NOMO-1 treated with DMSO at 0.1 percent for 48 hours (cell line): ENCODE data around the gene TWIST2.
A peak's percentile ranks its signal among the peaks of the same experiment; 100 is the strongest.

Experiments used
- DNase-seq: peaks from one replicate; lab custom pipeline; 2025; ENCODE audit not compliant: unreplicated experiment; lab: John Stamatoyannopoulos, UW

Gene TWIST2

DNA sequence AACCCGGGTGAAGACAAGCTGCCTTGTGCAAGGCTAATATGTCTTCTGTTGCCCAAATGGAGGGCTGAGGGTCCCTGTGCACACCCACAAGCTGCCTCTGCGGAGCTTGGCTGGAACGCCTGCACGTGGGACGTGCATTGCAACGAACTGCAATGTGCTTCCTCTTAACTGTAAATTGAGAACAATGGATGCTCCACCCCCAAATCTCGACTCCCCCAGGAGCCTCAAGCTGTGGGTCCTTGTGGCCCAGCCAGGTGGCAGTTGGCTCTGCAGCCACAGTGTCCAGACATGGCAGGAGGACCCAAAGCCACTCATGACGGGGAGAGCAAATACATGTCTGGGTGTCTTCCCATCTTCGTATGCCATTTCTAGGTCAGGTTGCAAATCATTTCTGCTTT lies 90.1 kb downstream of the TWIST2 start:
- no peak for DNase-seq

DNA sequence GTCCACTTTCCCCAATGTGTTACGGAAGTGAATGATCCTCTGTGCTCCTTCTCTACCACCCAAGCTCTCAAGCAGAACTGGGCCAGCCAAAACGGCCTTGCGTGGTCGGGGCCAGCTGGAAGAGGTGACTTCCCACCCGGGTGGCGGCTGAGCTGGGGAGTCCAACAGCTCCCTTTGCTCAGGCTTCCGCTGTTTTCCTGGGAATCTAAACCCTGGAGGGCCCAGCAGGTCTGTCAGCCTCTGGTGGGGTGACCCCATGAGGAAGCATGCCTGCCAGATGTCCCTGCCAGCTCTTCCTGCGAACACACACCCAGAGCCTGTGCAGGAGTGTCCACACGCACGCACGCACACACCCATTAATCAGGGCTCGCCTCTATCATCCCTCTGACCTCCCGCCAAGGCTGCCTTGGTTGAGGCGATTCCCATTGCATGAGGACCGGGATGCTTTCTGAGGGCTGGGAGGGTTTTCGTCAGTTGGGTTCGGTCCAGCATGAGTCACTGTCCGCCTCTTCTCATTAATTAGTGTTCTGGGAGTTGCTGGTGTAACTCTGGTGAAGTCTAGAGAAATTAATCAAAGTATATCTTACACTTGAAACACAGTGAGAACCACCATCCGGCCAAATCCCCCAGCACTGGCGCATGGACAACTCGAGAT lies 90.6 kb downstream of the TWIST2 start:
- no peak for DNase-seq

DNA sequence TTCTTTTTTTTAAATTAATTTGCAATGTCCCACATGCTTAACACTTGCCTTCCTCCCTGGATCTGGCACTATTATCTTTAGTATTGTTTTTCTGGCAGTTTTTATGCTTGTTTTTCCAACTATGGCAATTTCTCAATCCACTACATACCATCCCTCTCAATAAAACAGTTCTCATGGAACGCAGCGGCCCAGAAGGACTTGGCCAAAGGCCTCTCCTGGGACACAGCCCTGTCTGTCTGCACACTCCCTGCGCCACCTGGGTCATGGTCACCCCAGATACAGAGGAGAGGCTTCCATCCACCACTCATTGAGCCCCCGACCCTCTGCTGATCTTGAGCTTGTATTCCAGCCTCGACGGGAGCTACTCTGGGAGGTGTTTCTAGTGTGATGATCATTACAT lies 91.2 kb downstream of the TWIST2 start:
- no peak for DNase-seq

GRCh38 chr2:238939521-238940403 lies 91.9 kb downstream of the TWIST2 start:
- no peak for DNase-seq

GRCh38 chr2:238940806-238941205 lies 92.9 kb downstream of the TWIST2 start:
- DNase-seq, result no peak

- no peak for DNase-seq
Observed at GRCh38 chr2:238941262-238941792, 93.4 kb downstream of the TWIST2 start.

DNA sequence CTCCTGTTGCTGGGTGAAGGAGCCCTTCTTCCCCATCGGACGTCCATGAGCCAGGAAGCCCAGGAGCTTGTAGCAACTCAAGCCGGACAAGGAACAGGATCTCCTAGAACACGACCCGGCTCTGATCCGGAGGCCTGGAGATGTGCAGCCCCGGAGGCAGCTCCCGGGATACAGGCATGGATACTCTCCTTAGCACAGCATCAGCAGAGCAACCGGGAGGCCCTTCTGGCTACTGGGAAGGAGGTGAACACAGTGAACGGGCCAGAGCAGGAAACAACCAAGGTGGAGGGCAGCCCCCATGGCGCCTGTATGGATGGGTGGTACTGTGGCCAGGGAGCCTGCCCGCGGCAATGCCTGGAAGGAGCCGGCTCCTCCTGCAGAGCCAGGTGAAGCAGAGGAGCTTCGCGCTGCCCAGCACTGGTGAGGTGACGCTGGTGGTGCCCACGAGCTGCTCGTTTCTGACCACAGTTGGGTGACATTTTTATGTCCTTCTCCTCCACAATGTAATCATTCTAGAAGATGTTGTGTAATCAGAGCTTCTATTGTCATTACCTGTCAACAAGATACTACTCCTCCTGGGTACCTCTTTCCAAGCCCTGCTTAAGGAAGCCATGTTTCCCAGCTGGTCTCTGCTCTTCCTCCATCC lies 94.3 kb downstream of the TWIST2 start:
- no peak for DNase-seq

- DNase-seq, result no peak
Observed at GRCh38 chr2:238942726-238943300, 94.9 kb downstream of the TWIST2 start.

- no peak for DNase-seq
Observed at GRCh38 chr2:238943338-238944067, 95.6 kb downstream of the TWIST2 start.

DNA sequence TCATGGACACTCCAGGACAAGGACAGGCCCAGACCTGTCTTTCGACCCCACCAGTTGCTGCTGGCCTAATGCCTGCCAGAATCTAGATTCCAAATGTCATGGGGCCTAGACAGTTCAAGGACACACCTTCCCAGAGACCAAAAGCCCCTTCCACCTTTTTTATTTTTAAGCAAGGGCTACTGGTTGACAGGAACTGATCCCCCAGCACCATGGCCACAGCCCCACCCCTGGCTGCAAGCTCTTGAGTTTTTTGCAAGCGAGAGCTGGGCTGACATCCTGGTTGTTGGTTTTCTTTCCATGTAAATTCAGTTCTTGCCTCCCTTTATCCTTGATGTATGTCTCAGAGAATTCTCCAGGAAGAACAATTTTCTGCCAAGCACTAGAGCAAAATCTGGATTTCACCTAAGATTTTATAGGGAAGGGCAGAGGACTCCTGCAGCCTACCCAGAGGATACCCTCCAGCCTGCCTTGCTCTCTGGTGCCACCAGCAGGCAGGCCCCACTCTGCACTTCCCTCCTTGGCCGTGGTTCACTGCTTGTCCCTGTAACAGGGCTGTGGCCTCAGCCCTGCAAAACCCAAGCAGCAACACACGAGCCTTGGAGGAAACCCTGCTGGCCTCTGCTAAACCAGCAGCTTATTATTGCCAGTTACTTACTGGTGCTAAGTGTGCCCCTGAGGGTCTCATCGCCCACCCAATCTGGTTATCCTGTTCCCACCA lies 97.7 kb downstream of the TWIST2 start:
- DNase-seq, result peak; percentile 8

DNA sequence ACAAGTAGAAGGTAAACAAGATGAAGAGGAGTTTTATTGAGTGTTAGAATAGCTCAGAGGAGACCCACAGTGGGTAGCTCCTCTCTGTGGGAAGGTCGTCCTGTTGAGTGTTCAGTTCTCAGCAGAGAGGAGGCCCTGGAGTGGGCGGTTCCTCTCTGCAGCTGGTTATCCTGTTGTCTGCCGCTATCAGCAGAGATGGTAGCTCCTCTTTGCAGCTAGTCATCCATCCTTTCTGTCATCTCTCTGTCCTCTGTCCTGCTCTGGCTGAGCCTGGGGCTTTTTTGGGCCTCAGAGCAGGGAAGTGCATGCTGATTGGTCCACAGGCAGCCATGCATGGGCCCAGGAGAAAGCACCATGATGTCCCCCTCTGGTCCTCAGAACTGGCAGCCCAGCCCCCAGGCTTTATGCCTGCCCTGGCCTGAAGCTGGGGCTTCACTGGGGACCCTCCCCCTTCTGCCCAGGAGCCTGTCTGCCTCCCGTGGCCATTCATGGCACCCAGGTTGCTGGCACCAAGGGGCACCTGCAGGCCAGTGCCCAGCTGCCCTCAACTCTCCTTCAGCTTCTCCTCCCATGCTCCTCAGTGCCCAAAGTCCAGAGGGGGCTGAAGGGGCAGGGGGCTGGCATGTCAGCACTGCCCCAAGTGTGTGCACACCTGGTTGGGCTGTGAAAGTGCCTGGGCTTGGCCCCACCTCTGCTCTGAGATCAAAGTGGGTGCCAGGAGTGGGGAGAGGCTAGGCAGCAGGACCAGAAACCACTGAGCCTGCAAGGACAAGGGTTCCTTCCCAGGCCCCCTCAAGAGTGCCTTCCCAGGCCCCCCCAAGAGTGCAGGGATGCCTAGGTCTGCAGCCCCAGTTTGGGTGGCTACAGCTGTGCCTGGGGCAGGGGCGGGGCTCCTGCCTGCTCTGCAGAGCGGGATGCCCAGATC lies 98.7 kb downstream of the TWIST2 start:
- DNase-seq, result no peak

- no peak for DNase-seq
Observed at GRCh38 chr2:238947243-238947760, 99.4 kb downstream of the TWIST2 start.

DNA sequence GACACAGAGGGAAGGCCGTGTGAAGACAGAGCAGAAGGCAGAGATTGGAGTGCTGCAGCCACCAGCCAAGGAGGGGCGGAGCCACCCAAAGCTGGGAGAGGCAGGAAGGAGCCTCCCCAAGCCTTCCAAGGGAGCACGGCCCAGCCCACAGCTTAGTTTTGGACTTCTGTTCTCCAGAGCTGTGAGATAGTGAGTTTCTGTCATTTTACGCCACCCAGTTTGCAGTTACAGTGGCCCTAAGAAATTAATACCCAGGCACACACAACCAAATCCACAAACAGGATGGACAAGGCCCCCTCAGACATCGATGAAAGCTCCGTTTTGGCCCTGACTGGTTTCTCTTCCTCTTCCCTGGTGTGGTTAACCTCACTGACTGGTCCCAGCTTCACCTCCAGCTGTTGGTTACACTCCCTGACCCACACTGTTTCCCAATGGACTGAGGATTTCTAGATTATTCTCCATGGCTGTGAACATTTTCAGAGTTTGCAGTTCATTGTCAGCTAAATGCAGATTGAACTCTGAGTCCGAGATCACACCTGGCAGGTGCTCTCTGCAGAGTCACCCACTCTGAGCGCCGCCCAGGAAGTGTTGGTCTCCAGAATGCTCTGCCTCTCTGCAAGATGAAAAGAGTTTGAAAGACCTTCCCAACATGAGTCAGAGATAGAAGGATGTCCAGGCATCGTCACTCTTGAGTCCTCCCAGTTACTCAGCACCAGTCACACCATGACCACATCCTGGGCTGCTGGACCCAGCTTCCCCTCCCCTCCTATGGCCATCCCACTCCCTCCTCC lies 100.2 kb downstream of the TWIST2 start:
- DNase-seq, result peak; percentile 94

DNA sequence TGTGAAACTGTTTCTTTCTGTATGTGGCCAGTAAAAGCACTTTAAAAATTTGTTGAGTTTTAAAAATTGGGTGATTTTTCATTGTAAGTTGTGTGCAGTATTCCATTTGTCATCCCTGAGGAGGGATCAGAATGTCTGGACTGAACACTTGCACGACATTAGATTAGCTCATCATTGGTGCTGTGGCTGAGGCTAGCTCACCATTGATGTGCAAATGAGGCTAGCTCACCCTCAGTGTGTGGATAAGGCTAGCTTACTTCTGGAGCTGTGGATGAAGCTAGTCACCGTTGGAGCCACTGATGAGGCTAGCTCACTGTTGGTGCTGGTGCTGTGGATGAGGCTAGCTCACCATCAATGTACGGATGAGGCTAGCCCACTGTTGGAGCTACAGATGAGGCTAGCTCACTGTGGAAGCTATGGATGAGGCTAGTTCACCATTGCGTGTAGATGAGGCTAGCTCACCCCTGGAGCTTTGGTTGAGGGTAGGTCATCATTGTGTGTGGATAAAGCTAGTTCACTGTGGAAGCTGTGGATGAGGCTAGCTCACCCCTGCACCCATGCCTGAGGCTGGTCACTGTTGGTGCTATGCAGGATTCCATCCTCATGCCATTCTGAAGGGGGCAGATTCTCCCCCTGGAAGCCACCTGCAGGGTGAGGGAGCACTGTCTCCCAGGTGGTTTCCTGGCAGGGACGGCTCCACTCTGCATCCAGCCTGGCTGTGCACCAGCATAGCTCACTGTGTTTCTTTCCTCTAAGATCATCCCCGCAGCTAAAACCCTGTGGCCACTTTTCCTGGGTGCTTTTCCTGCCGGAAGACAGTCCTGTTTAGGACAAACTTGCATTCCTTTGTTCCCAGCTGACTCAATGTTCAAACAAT lies 101.1 kb downstream of the TWIST2 start:
- DNase-seq, result no peak

DNA sequence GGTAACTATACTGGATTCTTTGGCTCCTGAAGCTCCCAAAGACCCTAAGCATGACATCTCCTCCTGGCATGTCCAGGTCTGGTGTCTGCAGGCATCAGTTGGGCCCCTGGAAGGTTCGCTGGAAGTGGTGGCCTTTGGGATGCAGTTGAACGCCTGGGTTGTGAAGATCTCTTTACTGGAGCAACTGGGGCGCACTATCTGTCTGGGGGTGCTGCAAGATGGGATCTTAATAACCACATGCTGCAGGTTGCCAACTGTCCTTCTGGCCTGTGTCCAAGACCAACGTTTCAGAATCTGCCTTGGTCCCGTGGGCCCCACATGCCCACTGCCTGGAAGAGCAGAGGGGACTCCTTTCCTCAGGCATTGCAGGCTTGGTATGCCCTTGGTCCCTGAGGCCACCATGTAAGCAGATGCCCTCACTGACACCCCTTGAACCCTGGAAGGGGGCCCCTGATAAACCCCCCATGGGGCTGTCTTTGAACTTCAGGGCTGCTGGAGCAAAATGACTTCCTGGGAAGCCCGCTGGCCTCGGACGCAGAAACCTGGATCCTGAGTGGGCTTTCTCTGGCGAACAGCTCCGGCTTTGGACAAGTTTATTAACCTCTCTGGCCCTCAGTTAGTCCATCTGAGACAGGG lies 101.9 kb downstream of the TWIST2 start:
- DNase-seq, result no peak

- no peak for DNase-seq
Observed at GRCh38 chr2:238950551-238950950, 102.7 kb downstream of the TWIST2 start.
